HL-60 (cell line): ENCODE results near the gene TDRD9.

Experiments
- CTCF ChIP-seq: IDR thresholded peaks from one replicate; pipeline ENCODE4 v1.5.1; 2011; ENCODE audit warnings: low read length, control low read depth, inconsistent platforms; ENCODE audit not compliant: insufficient read depth
- GABPA ChIP-seq: IDR thresholded peaks from 2 replicates; pipeline ENCODE4 v1.6.1; 2012; ENCODE audit warnings: low read depth

GRCh38 chr14:103941973-103942736, 13.9 kb downstream of the TDRD9 start, which contains the start of gene RD3L:
- TF ChIP-seq GABPA (no peak), CTCF (no peak)
